Right lung (tissue), 5 donors: ENCODE measurements around the gene FES. TPM values are rescaled to one million over a fixed set of nuclear protein-coding genes. Genes with fewer than 3 reads are reported as not detected.
"Not testable (repeated sequence)": the region's sequence is repeated elsewhere in the genome, so short reads cannot be mapped to it uniquely, and the experiment has no call there.

Experiments used
- DNase-seq, 2 donors: peaks; one replicate each; pipeline ENCODE4 v3.0.0-alpha.2; 2013
- polyA plus RNA-seq, 5 donors: library from polyadenylated mRNA; unstranded; fragments of 120-200 nt; gene quantifications; one replicate each; pipeline versions ENCODE4 v1.2.1 to v1.2.3, GENCODE V29; 2013; ENCODE audit warnings: inconsistent platforms in 1 of 5, low replicate concordance in 1 of 5; ENCODE audit not compliant: insufficient read length in 5 of 5, insufficient read depth in 1 of 5

Gene FES
- polyA plus RNA-seq, 5 donors: 19.0 to 31.2 (median 21.9) TPM

- not testable (repeated sequence) for DNase-seq
Measured at GRCh38 chr15:90909449-90909848, 25.1 kb downstream of the FES start.

- no peak for DNase-seq
Measured at GRCh38 chr15:90909976-90910375, 25.7 kb downstream of the FES start.

- DNase-seq: no peak
Measured at GRCh38 chr15:90910441-90911301, 26.4 kb downstream of the FES start.

GRCh38 chr15:90911302-90911623 is 27.0 kb downstream of the FES start:
- DNase-seq: no peak

GRCh38 chr15:90911906-90912769 is 27.8 kb downstream of the FES start:
- no peak for DNase-seq

- no peak for DNase-seq
Measured at GRCh38 chr15:90912770-90913075, 28.4 kb downstream of the FES start.

- no peak for DNase-seq
Measured at GRCh38 chr15:90913398-90913944, 29.2 kb downstream of the FES start.

GRCh38 chr15:90914305-90915080 is 30.2 kb downstream of the FES start:
- no peak for DNase-seq

- DNase-seq: no peak
Measured at GRCh38 chr15:90915216-90915807, 31.0 kb downstream of the FES start.

- DNase-seq: no peak
Measured at GRCh38 chr15:90915808-90916440, 31.6 kb downstream of the FES start.

GRCh38 chr15:90916461-90916860 is 32.2 kb downstream of the FES start:
- DNase-seq: no peak

GRCh38 chr15:90917569-90917968 is 33.3 kb downstream of the FES start:
- DNase-seq: no peak

GRCh38 chr15:90918034-90918788 is 33.9 kb downstream of the FES start:
- DNase-seq: no peak

GRCh38 chr15:90918835-90919234 is 34.5 kb downstream of the FES start:
- DNase-seq: no peak

GRCh38 chr15:90921887-90922286 is 37.6 kb downstream of the FES start:
- no peak for DNase-seq

GRCh38 chr15:90922712-90923322 is 38.5 kb downstream of the FES start:
- not testable (repeated sequence) for DNase-seq

GRCh38 chr15:90924375-90924774 is 40.1 kb downstream of the FES start:
- DNase-seq: no peak

- DNase-seq: not testable (repeated sequence)
Measured at GRCh38 chr15:90926766-90927165, 42.5 kb downstream of the FES start.

GRCh38 chr15:90928106-90928505 is 43.8 kb downstream of the FES start:
- DNase-seq: not testable (repeated sequence)
